Keratinocyte (primary cell): Measurements from ENCODE around the gene SCUBE1. TPM values are rescaled to one million over a fixed set of nuclear protein-coding genes. Genes with fewer than 3 reads are reported as not detected.

Experiments
- DNase-seq: peaks from one replicate; pipeline ENCODE4 v3.0.0-alpha.2; 2011; ENCODE audit warnings: low read depth, missing footprints, low spot score
- FAIRE-seq: peaks from 2 replicates; lab custom pipeline; 2011; peaks lifted over from hg19 to GRCh38; lab: Jason Lieb, UNC
- H2AFZ ChIP-seq: 2 replicates; pipeline ENCODE4 v1.6.0; 2012; ENCODE audit warnings: low read length, control low read depth, inconsistent platforms; ENCODE audit not compliant: control insufficient read depth
- H3K27ac ChIP-seq: 2 replicates; pipeline ENCODE4 v1.5.1; 2011; ENCODE audit warnings: low read length; ENCODE audit not compliant: control insufficient read depth, insufficient read depth
- H3K27me3 ChIP-seq: 3 replicates; pipeline ENCODE4 v1.6.0; 2011; ENCODE audit warnings: low read length; ENCODE audit not compliant: control insufficient read depth, insufficient read depth; ENCODE audit errors: extremely low read depth
- H3K36me3 ChIP-seq, 2 experiments: 2 replicates in 1 of 2; 3 replicates in 1 of 2; pipeline ENCODE4 v1.5.1; 2011; ENCODE audit warnings: low read length in 2 of 2, mild to moderate bottlenecking in 1 of 2; ENCODE audit not compliant: control insufficient read depth in 2 of 2, insufficient read depth in 2 of 2; ENCODE audit errors: extremely low read depth in 1 of 2
- H3K4me1 ChIP-seq: 3 replicates; pipeline ENCODE4 v1.5.1; 2011; ENCODE audit warnings: low read length; ENCODE audit not compliant: control insufficient read depth, insufficient read depth; ENCODE audit errors: extremely low read depth
- H3K4me2 ChIP-seq: 3 replicates; pipeline ENCODE4 v1.6.0; 2011; ENCODE audit warnings: low read depth, low read length; ENCODE audit not compliant: control insufficient read depth, insufficient read depth; ENCODE audit errors: extremely low read depth
- H3K4me3 ChIP-seq, 3 experiments: fragments of 200-600 bp in 1 of 3; sonication (generic) in 1 of 3; 2 replicates in 2 of 3; 3 replicates in 1 of 3; pipeline ENCODE4 v1.5.1; 2011 to 2016; ENCODE audit warnings: low read length in 3 of 3, mild to moderate bottlenecking in 3 of 3, control low read depth in 2 of 3, inconsistent platforms in 1 of 3, low read depth in 1 of 3, mixed read lengths in 1 of 3, mixed run types in 1 of 3, moderate library complexity in 1 of 3; ENCODE audit not compliant: control insufficient read depth in 2 of 3, insufficient read depth in 2 of 3; ENCODE audit errors: extremely low read depth in 1 of 3
- H3K79me2 ChIP-seq: 2 replicates; pipeline ENCODE4 v1.6.0; 2012; ENCODE audit warnings: low read length; ENCODE audit not compliant: control insufficient read depth, insufficient read depth
- H3K9ac ChIP-seq: 3 replicates; pipeline ENCODE4 v1.6.0; 2011; ENCODE audit warnings: low read length; ENCODE audit not compliant: control insufficient read depth, insufficient read depth; ENCODE audit errors: extremely low read depth
- H3K9me1 ChIP-seq: 3 replicates; pipeline ENCODE4 v1.6.0; 2011; ENCODE audit warnings: low read length; ENCODE audit not compliant: control insufficient read depth, insufficient read depth; ENCODE audit errors: extremely low read depth
- H3K9me3 ChIP-seq: 2 replicates; pipeline ENCODE4 v1.5.1; 2012; ENCODE audit warnings: low read depth, low read length; ENCODE audit not compliant: control insufficient read depth
- H4K20me1 ChIP-seq: 3 replicates; pipeline ENCODE4 v1.6.0; 2011; ENCODE audit warnings: low read length; ENCODE audit not compliant: control insufficient read depth, insufficient read depth; ENCODE audit errors: extremely low read depth
- CTCF ChIP-seq, 3 experiments: IDR thresholded peaks in 1 of 3; conservative IDR thresholded peaks in 1 of 3; optimal IDR thresholded peaks in 1 of 3; 2 replicates in 2 of 3; 3 replicates in 1 of 3; pipeline versions ENCODE3 to v1.5.1; 2011; ENCODE audit warnings: low read length in 3 of 3, mild to moderate bottlenecking in 3 of 3, moderate library complexity in 2 of 3, control low read depth in 1 of 3, inconsistent platforms in 1 of 3; ENCODE audit not compliant: insufficient read depth in 2 of 3; ENCODE audit errors: extremely low read depth in 1 of 3
- EZH2 ChIP-seq: IDR thresholded peaks from one replicate; pipeline ENCODE4 v1.6.1; 2012; ENCODE audit warnings: inconsistent platforms, mild to moderate bottlenecking, low read length, moderate library complexity
- dilution Hi-C: fragments of 300-500 bp; cut with MboI; formaldehyde crosslinking; loops from one replicate; pipeline ENCODE4 v1.7.0; 2020; ENCODE audit warnings: low sequenced_read_pairs; ENCODE audit not compliant: extremely low pct_ligation_motif_present
- polyA plus RNA-seq, 5 experiments: library from polyadenylated mRNA; depleted of rRNA in 3 of 5; stranded (reverse) in 3 of 5; stranded (forward) in 1 of 5; unstranded in 1 of 5; fragments of >200 nt; gene quantifications; 1 replicate in 1 of 5; 2 replicates in 3 of 5; 3 replicates in 1 of 5; pipeline versions ENCODE4 v1.2.1 to v1.2.3, GENCODE V29; 2011 to 2012; ENCODE audit warnings: missing spikeins in 2 of 5, low read depth in 1 of 5, low replicate concordance in 1 of 5

The SCUBE1 gene
- polyA plus RNA-seq, 1 donor (not counting 4 experiments of a cell fraction or from before 2014, with no cell fraction given), result not detected

DNA sequence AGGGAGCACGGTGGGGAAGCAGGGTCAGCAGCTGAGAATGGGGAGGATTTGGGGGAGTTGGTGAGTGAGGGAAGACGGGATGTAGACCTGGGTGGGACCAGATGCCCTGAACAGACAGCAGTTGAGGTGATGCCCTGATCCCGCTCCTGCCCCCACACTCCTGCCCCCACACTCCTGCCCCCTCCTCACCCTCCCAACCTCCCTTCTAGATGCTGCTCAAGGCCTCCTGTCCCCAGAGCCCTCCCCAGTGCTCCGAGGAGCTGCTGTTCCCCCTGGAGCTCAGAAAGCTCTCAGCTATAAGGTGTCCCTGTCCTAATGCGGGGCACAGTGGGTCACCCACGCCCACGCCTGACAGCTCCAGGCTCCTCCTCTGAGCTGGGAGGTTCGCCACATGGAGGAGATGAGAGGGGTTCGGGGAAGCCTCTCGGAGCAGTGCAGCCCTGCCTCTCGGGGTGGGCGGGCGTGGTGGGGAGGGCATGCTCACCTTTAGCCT, 131.2 kb downstream of the SCUBE1 start:
- Histone ChIP-seq H3K36me3 (no peaks in the 10 kb centered on the region), H2AFZ (no peak overlapping the region), H3K4me3 (no peak overlapping the region), H4K20me1 (no peaks in the 10 kb centered on the region), H3K79me2 (no peaks in the 10 kb centered on the region), H3K4me1 (no peaks in the 10 kb centered on the region), H3K9me3 (no peaks in the 10 kb centered on the region), H3K9ac (no peak overlapping the region), H3K27ac (no peak overlapping the region), H3K27me3 (peaks cover 15% of the 10 kb centered on the region), H3K9me1 (no peaks in the 10 kb centered on the region), H3K4me2 (no peak overlapping the region)
- FAIRE-seq (no peak), DNase-seq (no peak)
- dilution Hi-C loops, result no loop called here
- no peak for TF ChIP-seq EZH2
- no peak for TF ChIP-seq CTCF (optimal IDR thresholded peaks at IDR 0.05 in 1 of 3, IDR thresholded peaks at IDR 0.05 in 1 of 3, conservative IDR thresholded peaks at IDR 0.05 in 1 of 3; ENCODE audit: extremely low read depth in 1 of 3, insufficient read depth in 2 of 3, low read length in 3 of 3)

DNA sequence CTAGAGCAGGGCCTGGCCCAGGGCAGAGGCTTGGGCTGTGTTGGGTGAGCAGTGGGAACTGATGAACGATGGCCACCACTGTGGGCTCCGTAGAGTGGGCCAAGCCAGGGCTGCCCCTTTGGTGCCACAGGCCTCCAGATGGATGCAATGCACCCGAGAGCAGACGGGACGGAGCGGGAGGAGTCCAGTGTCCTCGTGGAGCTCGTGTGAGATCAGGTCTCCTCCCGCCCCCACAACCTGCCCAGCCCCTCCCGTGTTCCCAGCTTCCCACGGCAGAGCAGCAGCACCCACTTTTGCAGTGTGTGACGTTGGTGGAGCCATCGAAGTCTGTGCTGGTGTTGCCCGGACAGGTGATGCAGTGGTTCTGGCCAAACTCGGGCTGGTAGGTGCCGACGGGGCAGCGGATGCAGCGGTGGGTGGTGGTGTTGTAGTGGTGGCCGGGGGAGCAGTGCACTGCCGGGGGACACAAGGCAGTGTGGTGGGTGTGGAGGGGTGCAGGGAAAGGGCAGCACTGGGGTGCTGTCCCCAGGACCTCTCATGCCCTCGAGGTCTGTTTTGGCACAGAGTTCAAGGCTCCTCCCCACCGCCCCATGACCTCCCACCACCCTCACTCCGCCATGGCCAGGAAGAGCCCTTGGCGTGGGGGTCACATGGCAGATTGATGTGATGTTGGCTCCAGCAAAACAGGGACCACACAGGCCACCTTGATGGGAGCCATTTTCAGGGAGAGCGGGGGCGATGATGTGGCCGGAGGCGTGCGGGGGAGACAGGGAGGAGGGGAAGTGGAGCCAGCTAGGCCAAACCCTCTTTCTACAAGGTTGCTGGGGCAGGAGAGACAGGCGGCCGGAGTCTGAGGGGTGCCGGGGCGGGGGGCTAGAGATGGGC, 132.3 kb downstream of the SCUBE1 start:
- Histone ChIP-seq H3K4me1 (no peaks in the 10 kb centered on the region), H3K36me3 (no peaks in the 10 kb centered on the region), H3K27me3 (peaks cover 15% of the 10 kb centered on the region), H3K4me3 (no peak overlapping the region), H3K9me1 (no peaks in the 10 kb centered on the region), H2AFZ (no peak overlapping the region), H3K4me2 (no peak overlapping the region), H3K27ac (no peak overlapping the region), H3K9ac (no peak overlapping the region), H4K20me1 (no peaks in the 10 kb centered on the region), H3K79me2 (no peaks in the 10 kb centered on the region), H3K9me3 (no peaks in the 10 kb centered on the region)
- dilution Hi-C loops, result no loop called here
- TF ChIP-seq CTCF (optimal IDR thresholded peaks at IDR 0.05 in 1 of 3, IDR thresholded peaks at IDR 0.05 in 1 of 3, conservative IDR thresholded peaks at IDR 0.05 in 1 of 3; ENCODE audit: extremely low read depth in 1 of 3, insufficient read depth in 2 of 3, low read length in 3 of 3) (no peak), EZH2 (no peak)
- DNase-seq (no peak), FAIRE-seq (no peak)
